HCT116 (cell line): ENCODE measurements around the gene GMEB1. TPM values are rescaled to one million over a fixed set of nuclear protein-coding genes. Genes with fewer than 3 reads are reported as not detected.

Experiments
- ATAC-seq: fragments of 200-7000 bp; cut with Tn5 transposase; 2 replicates; pipeline ENCODE4 v1.9.1; 2020; ENCODE audit warnings: mild to moderate bottlenecking, moderate library complexity
- BruUV-seq: library from RNA; stranded (reverse); fragments of 400-500 nt; replicated peaks from 2 replicates; lab custom pipeline; 2021; lab: Mats Ljungman, UMichigan
- CTCF ChIA-PET: fragments of 300-600 bp; sonication (Branson Sonifier 250); formaldehyde crosslinking; loops from one replicate; lab custom pipeline; 2021; ENCODE audit warnings: antibody characterized with exemption; lab: Charles Lee
- POLR2A ChIA-PET: fragments of 300-600, 350-600 bp; sonication (Branson Sonifier 250); formaldehyde crosslinking; loops from one replicate; lab custom pipeline; 2021; ENCODE audit warnings: antibody characterized with exemption; lab: Charles Lee
- RAD21 ChIA-PET, 2 experiments: fragments of 300-600 bp; sonication (Branson Sonifier 250); formaldehyde crosslinking; loops; one replicate each; lab custom pipeline; 2023; ENCODE audit warnings: low total read pairs in 2 of 2; ENCODE audit not compliant: uncharacterized antibody in 2 of 2, unreplicated experiment in 2 of 2, low non-redundant PET in 1 of 2; lab: Charles Lee
- DNase-seq: peaks from one replicate; pipeline ENCODE4 v3.0.0-alpha.2; 2010; ENCODE audit warnings: low read depth, low spot score
- H2AFZ ChIP-seq: fragments of 200-600 bp; shearing (Covaris generic), sonication (generic); 2 replicates; pipeline ENCODE4 v1.6.1; 2017; ENCODE audit warnings: low read depth, mixed run types, mixed read lengths, antibody characterized with exemption, low read length; ENCODE audit not compliant: poor library complexity, severe bottlenecking
- H3K27ac ChIP-seq: 2 replicates; pipeline ENCODE4 v1.5.1; 2012; ENCODE audit warnings: low read depth, low read length
- H3K27me3 ChIP-seq: fragments of 200-600 bp; sonication (generic); 2 replicates; pipeline ENCODE4 v1.6.1; 2016; ENCODE audit warnings: mixed run types, low read length, mixed read lengths; ENCODE audit not compliant: insufficient read depth
- H3K36me3 ChIP-seq, 2 experiments: fragments of 200-500 bp in 1 of 2; fragments of 200-600 bp in 1 of 2; sonication (Bioruptor generic) in 1 of 2; sonication (generic) in 1 of 2; 2 replicates each; pipeline versions ENCODE4 v1.5.1 to v1.6.1; 2014 to 2016; ENCODE audit warnings: low read length in 2 of 2, inconsistent platforms in 1 of 2, mixed read lengths in 1 of 2, mixed run types in 1 of 2; ENCODE audit not compliant: insufficient read depth in 2 of 2, control insufficient read depth in 1 of 2
- H3K4me1 ChIP-seq, 2 experiments: fragments of 200-600 bp in 1 of 2; sonication (generic) in 1 of 2; 2 replicates each; pipeline versions ENCODE4 v1.5.1 to v1.6.1; 2012 to 2017; ENCODE audit warnings: low read length in 2 of 2, inconsistent platforms in 1 of 2, mild to moderate bottlenecking in 1 of 2, mixed read lengths in 1 of 2, mixed run types in 1 of 2, moderate library complexity in 1 of 2; ENCODE audit not compliant: insufficient read depth in 2 of 2, control insufficient read depth in 1 of 2
- H3K4me2 ChIP-seq: fragments of 200-600 bp; sonication (generic); 2 replicates; pipeline ENCODE4 v1.6.1; 2017; ENCODE audit warnings: mixed run types, low read length, mixed read lengths
- H3K4me3 ChIP-seq, 2 experiments: fragments of 200-600 bp in 1 of 2; sonication (generic) in 1 of 2; replicated peaks in 1 of 2; 2 replicates each; pipeline ENCODE4 v1.5.1; 2011 to 2016; ENCODE audit warnings: low read length in 2 of 2, control low read depth in 1 of 2, low read depth in 1 of 2, mild to moderate bottlenecking in 1 of 2, mixed read lengths in 1 of 2, mixed run types in 1 of 2
- H3K79me2 ChIP-seq: fragments of 200-600 bp; sonication (generic); 2 replicates; pipeline ENCODE4 v1.6.1; 2017; ENCODE audit warnings: mild to moderate bottlenecking, mixed run types, low read length, moderate library complexity, mixed read lengths; ENCODE audit not compliant: insufficient read depth
- H3K9ac ChIP-seq: fragments of 200-600 bp; sonication (generic); 2 replicates; pipeline ENCODE4 v1.6.1; 2016; ENCODE audit warnings: low read length, mixed read lengths
- H3K9me2 ChIP-seq: fragments of 200-600 bp; sonication (generic), shearing (Covaris generic); 2 replicates; pipeline ENCODE4 v1.6.1; 2017; ENCODE audit warnings: mixed run types, mild to moderate bottlenecking, moderate library complexity; ENCODE audit not compliant: insufficient read depth
- H3K9me3 ChIP-seq, 2 experiments: fragments of 200-500 bp in 1 of 2; fragments of 200-600 bp in 1 of 2; sonication (Bioruptor generic) in 1 of 2; sonication (generic) in 1 of 2; 2 replicates each; pipeline ENCODE4 v1.6.1; 2014 to 2017; ENCODE audit warnings: low read length in 2 of 2, mixed read lengths in 2 of 2, inconsistent platforms in 1 of 2, low read depth in 1 of 2, mild to moderate bottlenecking in 1 of 2, mixed run types in 1 of 2, moderate library complexity in 1 of 2; ENCODE audit not compliant: control insufficient read depth in 1 of 2, insufficient read depth in 1 of 2
- H4K20me1 ChIP-seq: fragments of 200-600 bp; sonication (generic), shearing (Covaris generic); 2 replicates; pipeline ENCODE4 v1.6.1; 2017; ENCODE audit warnings: mixed run types, mild to moderate bottlenecking, moderate library complexity; ENCODE audit not compliant: insufficient read depth
- CBX3 ChIP-seq: IDR thresholded peaks from 2 replicates; pipeline ENCODE4 v1.6.1; 2012; ENCODE audit warnings: low read depth
- CEBPB ChIP-seq: IDR thresholded peaks from 2 replicates; pipeline ENCODE4 v1.6.1; 2012; ENCODE audit warnings: low read depth
- CTCF ChIP-seq, 3 experiments: fragments of 200-600 bp in 1 of 3; sonication (generic) in 1 of 3; IDR thresholded peaks in 2 of 3; conservative IDR thresholded peaks in 1 of 3; 2 replicates each; pipeline ENCODE4 v1.5.1; 2012 to 2017; ENCODE audit warnings: low read depth in 2 of 3, low read length in 2 of 3, antibody characterized with exemption in 1 of 3, borderline replicate concordance in 1 of 3, control low read depth in 1 of 3, mild to moderate bottlenecking in 1 of 3, mixed read lengths in 1 of 3, mixed run types in 1 of 3, moderate library complexity in 1 of 3; ENCODE audit not compliant: insufficient read depth in 1 of 3
- EGR1 ChIP-seq: IDR thresholded peaks from 2 replicates; pipeline ENCODE4 v1.6.1; 2012; ENCODE audit warnings: low read depth
- ELF1 ChIP-seq: IDR thresholded peaks from 2 replicates; pipeline ENCODE4 v1.6.1; 2012; ENCODE audit warnings: low read depth, borderline replicate concordance
- EZH2 ChIP-seq: fragments of 200-600 bp; sonication (generic); IDR thresholded peaks from 2 replicates; pipeline ENCODE4 v1.6.1; 2017; ENCODE audit warnings: antibody characterized with exemption, mixed run types
- FOSL1 ChIP-seq: IDR thresholded peaks from 2 replicates; pipeline ENCODE4 v1.6.1; 2012; ENCODE audit warnings: low read depth
- RAD21 ChIP-seq: IDR thresholded peaks from 2 replicates; pipeline ENCODE4 v1.6.1; 2012; ENCODE audit warnings: low read depth, mild to moderate bottlenecking
- SIN3A ChIP-seq: IDR thresholded peaks from 2 replicates; pipeline ENCODE4 v1.6.1; 2012; ENCODE audit warnings: low read depth
- SP1 ChIP-seq: IDR thresholded peaks from 2 replicates; pipeline ENCODE4 v1.6.1; 2012; ENCODE audit warnings: low read depth
- SRF ChIP-seq: IDR thresholded peaks from 2 replicates; pipeline ENCODE4 v1.6.1; 2012; ENCODE audit warnings: low read depth
- YY1 ChIP-seq: IDR thresholded peaks from 2 replicates; pipeline ENCODE4 v1.6.1; 2011; ENCODE audit warnings: low read length, low read depth, moderate library complexity, mild to moderate bottlenecking; ENCODE audit not compliant: insufficient replicate concordance; ENCODE audit errors: extremely low read depth
- ZBTB33 ChIP-seq: IDR thresholded peaks from 2 replicates; pipeline ENCODE4 v1.6.1; 2011; ENCODE audit warnings: mild to moderate bottlenecking, low read length, moderate library complexity; ENCODE audit not compliant: insufficient replicate concordance; ENCODE audit errors: extremely low read depth
- ZFX ChIP-seq: fragments of 450-650 bp; IDR thresholded peaks from 2 replicates; pipeline ENCODE4 v1.6.1; 2017
- ZNF274 ChIP-seq: fragments of 200-500 bp; sonication (Bioruptor generic); IDR thresholded peaks from 2 replicates; pipeline ENCODE4 v1.6.1; 2014; ENCODE audit warnings: mild to moderate bottlenecking, low read depth, low read length, inconsistent platforms
- intact Hi-C: fragments of 100-400 bp; cut with micrococcal nuclease; formaldehyde crosslinking; loops from 2 replicates; pipeline ENCODE4 v1.10.0; 2022
- total RNA-seq: library from RNA; stranded (reverse); gene quantifications from one replicate; pipeline ENCODE4 v1.2.1, GENCODE V29; 2021; ENCODE audit not compliant: unreplicated experiment
- TF ChIP-seq, protein P1 (sequence below): IDR thresholded peaks from 2 replicates; pipeline ENCODE4 v1.6.1; 2012
- TF ChIP-seq, protein P2 (sequence below): IDR thresholded peaks from 2 replicates; pipeline ENCODE4 v1.6.1; 2012

GMEB1 gene
- total RNA-seq, 1 experiment from 2014 or later = 19.8 TPM

DNA sequence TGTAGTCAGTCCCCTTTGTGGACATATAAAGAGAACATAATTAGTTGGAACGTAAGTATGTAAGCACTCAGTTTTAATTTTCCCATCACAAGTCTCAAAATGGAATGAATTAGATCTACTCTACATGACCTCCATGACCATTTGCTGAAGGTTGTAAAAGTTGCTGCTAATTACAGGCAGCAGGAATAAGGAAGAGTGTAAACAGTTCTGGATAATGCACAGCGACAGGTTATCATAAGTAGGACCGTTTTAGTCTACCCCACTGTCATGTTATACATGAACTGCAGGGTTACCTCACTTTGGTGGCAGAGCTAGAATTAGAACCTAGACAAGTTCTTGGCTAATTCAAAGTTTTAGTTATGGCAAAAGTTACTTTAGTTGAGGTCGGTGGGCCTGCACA, 89.8 kb downstream of the GMEB1 start:
- H3K9ac ChIP-seq = no peak overlapping the region
- TF ChIP-seq SRF (no peak), SIN3A (no peak), ZNF274 (no peak), RAD21 (no peak)
- TF ChIP-seq, all 23 proteins: peak for 0
- ChIA-PET POLR2A (no interaction called here), CTCF (no interaction called here), RAD21 (no interaction called here)
- Histone ChIP-seq H3K27me3 (no peaks in the 10 kb centered on the region), H3K4me2 (no peak overlapping the region), H3K36me3 (peaks cover 13 to 37% of the 10 kb centered on the region in 2 experiments), H3K27ac (no peak overlapping the region), H3K9me2 (no peaks in the 10 kb centered on the region), H3K79me2 (peaks cover 100% of the 10 kb centered on the region), H4K20me1 (peaks cover 48% of the 10 kb centered on the region; the same call in 1 of the 2 replicates), H3K4me1 (no peaks in the 10 kb centered on the region), H3K4me3 (no peak overlapping the region), H3K9me3 (no peaks in the 10 kb centered on the region), H2AFZ (no peak overlapping the region)
- intact Hi-C loops = no loop called here
- DNase-seq = no peak
- no peak for ATAC-seq
- no TSS peak for BruUV-seq

- intact Hi-C loops = no loop called here
- H3K27ac ChIP-seq = no peak overlapping the region
- no peak overlapping the region for H3K4me2 ChIP-seq
- CTCF ChIA-PET = interaction anchor here (1.1 kb wide), 1 partner anchor 22 kb away, joined by 3 read pairs; the partner anchor contains the start of gene YTHDF2
- peaks cover 100% of the 10 kb centered on the region for H3K79me2 ChIP-seq
- H3K4me3 ChIP-seq = no peak overlapping the region
- DNase-seq = no peak
- H3K9ac ChIP-seq = no peak overlapping the region
- RAD21 ChIA-PET = no interaction called here
- no peaks in the 10 kb centered on the region for H3K27me3 ChIP-seq
- no peaks in the 10 kb centered on the region for H3K9me2 ChIP-seq
- POLR2A ChIA-PET = interaction anchor here (0.6 kb wide), 1 partner anchor 308 kb away, joined by 4 read pairs; no protein-coding TSS in a partner anchor
- no peak overlapping the region for H2AFZ ChIP-seq
- peaks cover 43% of the 10 kb centered on the region; the same call in 1 of the 2 replicates for H4K20me1 ChIP-seq
- H3K36me3 ChIP-seq = peaks cover 13 to 37% of the 10 kb centered on the region in 2 experiments
- no peak for ATAC-seq
- H3K4me1 ChIP-seq = no peaks in the 10 kb centered on the region
- no TSS peak for BruUV-seq
- H3K9me3 ChIP-seq = no peaks in the 10 kb centered on the region
- no peak for TF ChIP-seq ZNF274
- no peak for TF ChIP-seq SIN3A
- TF ChIP-seq YY1 = no peak
- no peak for TF ChIP-seq ELF1
- no peak for TF ChIP-seq ZFX
- TF ChIP-seq FOSL1 = no peak
- no peak for TF ChIP-seq ZBTB33
- TF ChIP-seq EZH2 = no peak
- TF ChIP-seq, protein P1, sequence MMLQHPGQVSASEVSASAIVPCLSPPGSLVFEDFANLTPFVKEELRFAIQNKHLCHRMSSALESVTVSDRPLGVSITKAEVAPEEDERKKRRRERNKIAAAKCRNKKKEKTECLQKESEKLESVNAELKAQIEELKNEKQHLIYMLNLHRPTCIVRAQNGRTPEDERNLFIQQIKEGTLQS = no peak
- TF ChIP-seq CTCF (IDR thresholded peaks at IDR 0.05 in 2 of 3, conservative IDR thresholded peaks at IDR 0.05 in 1 of 3; ENCODE audit: borderline replicate concordance in 1 of 3, insufficient read depth in 1 of 3, low read depth in 2 of 3, low read length in 2 of 3) = no peak
- TF ChIP-seq EGR1 = no peak
- TF ChIP-seq SRF = no peak
- TF ChIP-seq SP1 = no peak
- TF ChIP-seq, protein P2, sequence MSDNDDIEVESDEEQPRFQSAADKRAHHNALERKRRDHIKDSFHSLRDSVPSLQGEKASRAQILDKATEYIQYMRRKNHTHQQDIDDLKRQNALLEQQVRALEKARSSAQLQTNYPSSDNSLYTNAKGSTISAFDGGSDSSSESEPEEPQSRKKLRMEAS = no peak
- no peak for TF ChIP-seq CEBPB
- TF ChIP-seq CBX3 = no peak
Measured at GRCh38 chr1:28759257-28759656, 90.7 kb downstream of the GMEB1 start.
